DOHH2 (cell line): ENCODE results near the gene WNT10A.

Experiments used
- EZH2phosphoT487 ChIP-seq: fragments of 200-600 bp; sonication (generic); IDR thresholded peaks from 2 replicates; pipeline ENCODE4 v1.6.1; 2017; ENCODE audit warnings: borderline replicate concordance, mild to moderate bottlenecking, antibody characterized with exemption, low read length, moderate library complexity, mixed read lengths
- TF ChIP-seq, protein P1 (sequence below): fragments of 200-600 bp; sonication (generic); IDR thresholded peaks from one replicate; pipeline ENCODE4 v1.5.1; 2014; ENCODE audit warnings: antibody characterized with exemption, mild to moderate bottlenecking, low read depth, low read length; ENCODE audit not compliant: poor library complexity, severe bottlenecking

DNA sequence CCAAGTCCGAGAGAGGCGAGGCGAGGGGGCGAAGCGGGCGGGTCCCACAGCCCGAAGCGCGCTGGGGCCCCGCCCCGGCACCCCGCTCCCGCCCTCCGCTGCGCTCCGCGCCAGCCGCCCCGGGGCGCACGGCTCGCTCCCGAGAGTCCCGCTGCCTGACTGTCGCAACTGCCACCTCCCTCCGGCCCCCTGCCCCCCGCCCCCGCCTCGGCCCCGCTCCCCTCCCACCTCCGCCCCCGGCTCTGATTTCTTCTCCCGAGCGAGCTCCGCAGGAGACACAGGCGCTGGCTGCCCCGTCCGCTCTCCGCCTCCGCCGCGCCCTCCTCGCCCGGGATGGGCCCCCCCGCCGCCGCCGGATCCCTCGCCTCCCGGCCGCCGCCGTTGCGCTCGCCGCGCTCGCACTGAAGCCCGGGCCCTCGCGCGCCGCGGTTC is 21.1 kb upstream of the WNT10A start, which contains the start of gene WNT6:
- TF ChIP-seq, protein P1, sequence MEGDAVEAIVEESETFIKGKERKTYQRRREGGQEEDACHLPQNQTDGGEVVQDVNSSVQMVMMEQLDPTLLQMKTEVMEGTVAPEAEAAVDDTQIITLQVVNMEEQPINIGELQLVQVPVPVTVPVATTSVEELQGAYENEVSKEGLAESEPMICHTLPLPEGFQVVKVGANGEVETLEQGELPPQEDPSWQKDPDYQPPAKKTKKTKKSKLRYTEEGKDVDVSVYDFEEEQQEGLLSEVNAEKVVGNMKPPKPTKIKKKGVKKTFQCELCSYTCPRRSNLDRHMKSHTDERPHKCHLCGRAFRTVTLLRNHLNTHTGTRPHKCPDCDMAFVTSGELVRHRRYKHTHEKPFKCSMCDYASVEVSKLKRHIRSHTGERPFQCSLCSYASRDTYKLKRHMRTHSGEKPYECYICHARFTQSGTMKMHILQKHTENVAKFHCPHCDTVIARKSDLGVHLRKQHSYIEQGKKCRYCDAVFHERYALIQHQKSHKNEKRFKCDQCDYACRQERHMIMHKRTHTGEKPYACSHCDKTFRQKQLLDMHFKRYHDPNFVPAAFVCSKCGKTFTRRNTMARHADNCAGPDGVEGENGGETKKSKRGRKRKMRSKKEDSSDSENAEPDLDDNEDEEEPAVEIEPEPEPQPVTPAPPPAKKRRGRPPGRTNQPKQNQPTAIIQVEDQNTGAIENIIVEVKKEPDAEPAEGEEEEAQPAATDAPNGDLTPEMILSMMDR = no peak
- no peak for TF ChIP-seq EZH2phosphoT487
